Liver (tissue), 3 donors: ENCODE results near the gene CFP.

Source experiments
- GABPA ChIP-seq, 2 donors: IDR thresholded peaks in 1 of 2; conservative IDR thresholded peaks in 1 of 2; 2 replicates each; pipeline ENCODE4 v1.6.1; 2016; ENCODE audit warnings: antibody characterized with exemption in 2 of 2, mild to moderate bottlenecking in 1 of 2, moderate library complexity in 1 of 2
- RAD21 ChIP-seq, 2 donors: IDR thresholded peaks; 2 replicates each; pipeline ENCODE4 v1.6.1; 2016; ENCODE audit warnings: antibody characterized with exemption in 2 of 2, mild to moderate bottlenecking in 2 of 2
- RXRA ChIP-seq, 2 donors: IDR thresholded peaks; 2 replicates each; pipeline ENCODE4 v1.6.1; 2017 to 2018; ENCODE audit warnings: antibody characterized with exemption in 2 of 2, mild to moderate bottlenecking in 1 of 2
- SP1 ChIP-seq: IDR thresholded peaks from 2 replicates; pipeline ENCODE4 v1.6.1; 2018; ENCODE audit warnings: antibody characterized with exemption, mild to moderate bottlenecking
- TAF1 ChIP-seq: conservative IDR thresholded peaks from 2 replicates; pipeline ENCODE4 v1.6.1; 2016; ENCODE audit warnings: antibody characterized with exemption, mild to moderate bottlenecking
- YY1 ChIP-seq: IDR thresholded peaks from 2 replicates; pipeline ENCODE4 v1.6.1; 2016; ENCODE audit warnings: antibody characterized with exemption, mild to moderate bottlenecking
- TF ChIP-seq, protein P1 (sequence below): fragments of 150-350 bp; IDR thresholded peaks from 2 replicates; pipeline ENCODE4 v1.5.1; 2017; ENCODE audit warnings: improper control_type of control experiment, low read depth, low read length; ENCODE audit not compliant: missing input control
- TF ChIP-seq, protein P2 (sequence below): IDR thresholded peaks from 2 replicates; pipeline ENCODE4 v1.6.1; 2016; ENCODE audit warnings: antibody characterized with exemption, mild to moderate bottlenecking
- TF ChIP-seq, protein P3 (sequence below): IDR thresholded peaks from 2 replicates; pipeline ENCODE4 v1.6.1; 2016; ENCODE audit warnings: antibody characterized with exemption
- TF ChIP-seq, protein P4 (sequence below): IDR thresholded peaks from 2 replicates; pipeline ENCODE4 v1.6.1; 2016; ENCODE audit warnings: antibody characterized with exemption
- TF ChIP-seq, protein P5 (sequence below): IDR thresholded peaks from 2 replicates; pipeline ENCODE4 v1.6.1; 2016; ENCODE audit warnings: antibody characterized with exemption
- donor health status: healthy.
- donor health status: healthy.

DNA sequence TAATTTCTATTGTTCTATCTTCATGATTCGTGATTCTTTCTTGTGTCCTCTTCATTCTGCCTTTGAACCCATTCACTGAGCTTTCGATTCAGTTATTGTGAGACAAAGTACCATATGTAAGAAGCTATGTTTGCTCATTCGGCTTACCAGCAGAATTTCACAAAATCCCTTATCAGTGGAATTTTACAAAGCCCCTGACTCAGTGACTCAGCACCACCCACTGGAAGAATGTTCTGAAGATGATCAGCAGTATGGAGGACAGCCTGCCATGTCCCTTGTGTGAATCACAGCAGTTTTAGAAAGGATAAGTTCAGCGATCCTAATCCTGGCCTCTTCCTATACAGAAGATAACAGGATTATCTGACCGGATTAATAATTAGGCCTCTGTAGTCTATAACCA lies 35.0 kb upstream of the CFP start:
- TF ChIP-seq RAD21 (IDR thresholded peaks at IDR 0.05) (no peak), GABPA (IDR thresholded peaks at IDR 0.05 in 1 of 2, conservative IDR thresholded peaks at IDR 0.05 in 1 of 2) (no peak), TAF1 (no peak), YY1 (no peak), RXRA (IDR thresholded peaks at IDR 0.05) (no peak), SP1 (no peak)
- TF ChIP-seq, protein P1, sequence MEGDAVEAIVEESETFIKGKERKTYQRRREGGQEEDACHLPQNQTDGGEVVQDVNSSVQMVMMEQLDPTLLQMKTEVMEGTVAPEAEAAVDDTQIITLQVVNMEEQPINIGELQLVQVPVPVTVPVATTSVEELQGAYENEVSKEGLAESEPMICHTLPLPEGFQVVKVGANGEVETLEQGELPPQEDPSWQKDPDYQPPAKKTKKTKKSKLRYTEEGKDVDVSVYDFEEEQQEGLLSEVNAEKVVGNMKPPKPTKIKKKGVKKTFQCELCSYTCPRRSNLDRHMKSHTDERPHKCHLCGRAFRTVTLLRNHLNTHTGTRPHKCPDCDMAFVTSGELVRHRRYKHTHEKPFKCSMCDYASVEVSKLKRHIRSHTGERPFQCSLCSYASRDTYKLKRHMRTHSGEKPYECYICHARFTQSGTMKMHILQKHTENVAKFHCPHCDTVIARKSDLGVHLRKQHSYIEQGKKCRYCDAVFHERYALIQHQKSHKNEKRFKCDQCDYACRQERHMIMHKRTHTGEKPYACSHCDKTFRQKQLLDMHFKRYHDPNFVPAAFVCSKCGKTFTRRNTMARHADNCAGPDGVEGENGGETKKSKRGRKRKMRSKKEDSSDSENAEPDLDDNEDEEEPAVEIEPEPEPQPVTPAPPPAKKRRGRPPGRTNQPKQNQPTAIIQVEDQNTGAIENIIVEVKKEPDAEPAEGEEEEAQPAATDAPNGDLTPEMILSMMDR = no peak
- TF ChIP-seq, protein P2, sequence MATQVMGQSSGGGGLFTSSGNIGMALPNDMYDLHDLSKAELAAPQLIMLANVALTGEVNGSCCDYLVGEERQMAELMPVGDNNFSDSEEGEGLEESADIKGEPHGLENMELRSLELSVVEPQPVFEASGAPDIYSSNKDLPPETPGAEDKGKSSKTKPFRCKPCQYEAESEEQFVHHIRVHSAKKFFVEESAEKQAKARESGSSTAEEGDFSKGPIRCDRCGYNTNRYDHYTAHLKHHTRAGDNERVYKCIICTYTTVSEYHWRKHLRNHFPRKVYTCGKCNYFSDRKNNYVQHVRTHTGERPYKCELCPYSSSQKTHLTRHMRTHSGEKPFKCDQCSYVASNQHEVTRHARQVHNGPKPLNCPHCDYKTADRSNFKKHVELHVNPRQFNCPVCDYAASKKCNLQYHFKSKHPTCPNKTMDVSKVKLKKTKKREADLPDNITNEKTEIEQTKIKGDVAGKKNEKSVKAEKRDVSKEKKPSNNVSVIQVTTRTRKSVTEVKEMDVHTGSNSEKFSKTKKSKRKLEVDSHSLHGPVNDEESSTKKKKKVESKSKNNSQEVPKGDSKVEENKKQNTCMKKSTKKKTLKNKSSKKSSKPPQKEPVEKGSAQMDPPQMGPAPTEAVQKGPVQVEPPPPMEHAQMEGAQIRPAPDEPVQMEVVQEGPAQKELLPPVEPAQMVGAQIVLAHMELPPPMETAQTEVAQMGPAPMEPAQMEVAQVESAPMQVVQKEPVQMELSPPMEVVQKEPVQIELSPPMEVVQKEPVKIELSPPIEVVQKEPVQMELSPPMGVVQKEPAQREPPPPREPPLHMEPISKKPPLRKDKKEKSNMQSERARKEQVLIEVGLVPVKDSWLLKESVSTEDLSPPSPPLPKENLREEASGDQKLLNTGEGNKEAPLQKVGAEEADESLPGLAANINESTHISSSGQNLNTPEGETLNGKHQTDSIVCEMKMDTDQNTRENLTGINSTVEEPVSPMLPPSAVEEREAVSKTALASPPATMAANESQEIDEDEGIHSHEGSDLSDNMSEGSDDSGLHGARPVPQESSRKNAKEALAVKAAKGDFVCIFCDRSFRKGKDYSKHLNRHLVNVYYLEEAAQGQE = no peak
- TF ChIP-seq, protein P3, sequence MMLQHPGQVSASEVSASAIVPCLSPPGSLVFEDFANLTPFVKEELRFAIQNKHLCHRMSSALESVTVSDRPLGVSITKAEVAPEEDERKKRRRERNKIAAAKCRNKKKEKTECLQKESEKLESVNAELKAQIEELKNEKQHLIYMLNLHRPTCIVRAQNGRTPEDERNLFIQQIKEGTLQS = no peak
- TF ChIP-seq, protein P4, sequence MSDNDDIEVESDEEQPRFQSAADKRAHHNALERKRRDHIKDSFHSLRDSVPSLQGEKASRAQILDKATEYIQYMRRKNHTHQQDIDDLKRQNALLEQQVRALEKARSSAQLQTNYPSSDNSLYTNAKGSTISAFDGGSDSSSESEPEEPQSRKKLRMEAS = no peak
- TF ChIP-seq, protein P5, sequence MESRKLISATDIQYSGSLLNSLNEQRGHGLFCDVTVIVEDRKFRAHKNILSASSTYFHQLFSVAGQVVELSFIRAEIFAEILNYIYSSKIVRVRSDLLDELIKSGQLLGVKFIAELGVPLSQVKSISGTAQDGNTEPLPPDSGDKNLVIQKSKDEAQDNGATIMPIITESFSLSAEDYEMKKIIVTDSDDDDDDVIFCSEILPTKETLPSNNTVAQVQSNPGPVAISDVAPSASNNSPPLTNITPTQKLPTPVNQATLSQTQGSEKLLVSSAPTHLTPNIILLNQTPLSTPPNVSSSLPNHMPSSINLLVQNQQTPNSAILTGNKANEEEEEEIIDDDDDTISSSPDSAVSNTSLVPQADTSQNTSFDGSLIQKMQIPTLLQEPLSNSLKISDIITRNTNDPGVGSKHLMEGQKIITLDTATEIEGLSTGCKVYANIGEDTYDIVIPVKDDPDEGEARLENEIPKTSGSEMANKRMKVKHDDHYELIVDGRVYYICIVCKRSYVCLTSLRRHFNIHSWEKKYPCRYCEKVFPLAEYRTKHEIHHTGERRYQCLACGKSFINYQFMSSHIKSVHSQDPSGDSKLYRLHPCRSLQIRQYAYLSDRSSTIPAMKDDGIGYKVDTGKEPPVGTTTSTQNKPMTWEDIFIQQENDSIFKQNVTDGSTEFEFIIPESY = no peak
